Mucosa of descending colon (tissue), 3 donors: ENCODE data around the gene POLR2A. TPM values are rescaled to one million over a fixed set of nuclear protein-coding genes. Genes with fewer than 3 reads are reported as not detected.
"Not testable (repeated sequence)": the region's sequence is repeated elsewhere in the genome, so short reads cannot be mapped to it uniquely, and the experiment has no call there.

Experiments used
- ATAC-seq: fragments of 200-7000 bp; cut with Tn5 transposase; one replicate; pipeline ENCODE4 v1.9.1; 2020; ENCODE audit warnings: mild to moderate bottlenecking, moderate library complexity
- DNase-seq, 3 donors: peaks; one replicate each; pipeline ENCODE4 v3.0.0-alpha.2; 2020
- H3K36me3 ChIP-seq: fragments of 200-600 bp; one replicate; pipeline ENCODE4 v1.8.0; 2021; ENCODE audit warnings: low read depth, mild to moderate bottlenecking
- H3K4me1 ChIP-seq: fragments of 200-600 bp; one replicate; pipeline ENCODE4 v1.8.0; 2021; ENCODE audit warnings: low read depth, mild to moderate bottlenecking
- H3K4me3 ChIP-seq: fragments of 200-600 bp; one replicate; pipeline ENCODE4 v1.8.0; 2021; ENCODE audit warnings: mild to moderate bottlenecking
- H3K9me3 ChIP-seq: fragments of 200-600 bp; one replicate; pipeline ENCODE4 v1.8.0; 2021; ENCODE audit warnings: mild to moderate bottlenecking
- intact Hi-C, 2 donors: fragments of 100-400 bp; cut with DNase I in 1 of 2; cut with micrococcal nuclease in 1 of 2; formaldehyde crosslinking; loops; one replicate each; pipeline versions ENCODE4 v1.11.0 to v1.11.1; 2022; cut with DNase I, micrococcal nuclease
- total RNA-seq, 3 donors: library from RNA; stranded (reverse); fragmentation: NEBNext Ultra II Directional in 2 of 3; extraction: Animal tissue kit (Norgen Biotek cat#: 25700) in 2 of 3; gene quantifications; one replicate each; pipeline versions ENCODE4 v1.2.1 to v1.2.4, GENCODE V29; 2021 to 2023
- TF ChIP-seq, protein P1 (sequence below): fragments of 200-600 bp; IDR thresholded peaks from one replicate; pipeline ENCODE4 v1.8.0; 2022; ENCODE audit warnings: antibody characterized with exemption, mild to moderate bottlenecking
- donor health status: DM: no; HTN: no; CAD: no; lungs with moderate emphysema.
- donor health status: DM: no; HTN: no; CAD: no.
- donor health status: DM: no; HTN: yes; CAD: no.

The POLR2A gene
- total RNA-seq, 3 donors from 2014 or later: 101 to 124 (median 118) TPM

DNA sequence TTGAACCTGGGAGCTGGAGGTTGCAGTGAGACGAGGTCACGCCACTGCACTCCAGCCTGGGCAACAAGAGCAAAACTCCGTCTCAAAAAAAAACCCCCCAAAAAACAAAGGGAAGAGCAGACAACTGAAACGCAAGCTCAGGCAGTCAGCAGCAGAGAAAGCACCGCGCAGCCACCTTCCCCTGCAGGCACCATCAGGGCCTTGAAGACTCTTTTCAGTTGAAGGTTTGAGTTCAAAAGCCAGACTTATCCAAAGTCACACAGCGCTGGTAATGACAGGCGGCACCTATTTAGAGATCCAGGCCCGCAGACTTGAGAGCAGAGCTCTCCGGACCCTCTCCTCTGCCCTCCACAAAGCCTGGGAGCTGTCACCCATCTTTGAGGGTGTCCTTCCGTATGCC is 15.9 kb upstream of the POLR2A start:
- Histone ChIP-seq H3K4me3 (no peak overlapping the region), H3K36me3 (no peaks in the 10 kb centered on the region), H3K9me3 (no peaks in the 10 kb centered on the region), H3K4me1 (peaks cover 6% of the 10 kb centered on the region)
- DNase-seq: no peak
- TF ChIP-seq, protein P1, sequence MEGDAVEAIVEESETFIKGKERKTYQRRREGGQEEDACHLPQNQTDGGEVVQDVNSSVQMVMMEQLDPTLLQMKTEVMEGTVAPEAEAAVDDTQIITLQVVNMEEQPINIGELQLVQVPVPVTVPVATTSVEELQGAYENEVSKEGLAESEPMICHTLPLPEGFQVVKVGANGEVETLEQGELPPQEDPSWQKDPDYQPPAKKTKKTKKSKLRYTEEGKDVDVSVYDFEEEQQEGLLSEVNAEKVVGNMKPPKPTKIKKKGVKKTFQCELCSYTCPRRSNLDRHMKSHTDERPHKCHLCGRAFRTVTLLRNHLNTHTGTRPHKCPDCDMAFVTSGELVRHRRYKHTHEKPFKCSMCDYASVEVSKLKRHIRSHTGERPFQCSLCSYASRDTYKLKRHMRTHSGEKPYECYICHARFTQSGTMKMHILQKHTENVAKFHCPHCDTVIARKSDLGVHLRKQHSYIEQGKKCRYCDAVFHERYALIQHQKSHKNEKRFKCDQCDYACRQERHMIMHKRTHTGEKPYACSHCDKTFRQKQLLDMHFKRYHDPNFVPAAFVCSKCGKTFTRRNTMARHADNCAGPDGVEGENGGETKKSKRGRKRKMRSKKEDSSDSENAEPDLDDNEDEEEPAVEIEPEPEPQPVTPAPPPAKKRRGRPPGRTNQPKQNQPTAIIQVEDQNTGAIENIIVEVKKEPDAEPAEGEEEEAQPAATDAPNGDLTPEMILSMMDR: no peak
- intact Hi-C loops: no loop called here
- ATAC-seq: no peak

GRCh38 chr17:7468804-7469389 is 15.3 kb upstream of the POLR2A start:
- H3K36me3 ChIP-seq: no peaks in the 10 kb centered on the region
- no peak for DNase-seq
- intact Hi-C loops: no loop called here
- H3K4me1 ChIP-seq: peaks cover 6% of the 10 kb centered on the region
- no peak for ATAC-seq
- H3K9me3 ChIP-seq: no peaks in the 10 kb centered on the region
- no peak overlapping the region for H3K4me3 ChIP-seq
- TF ChIP-seq, protein P1: no peak

DNA sequence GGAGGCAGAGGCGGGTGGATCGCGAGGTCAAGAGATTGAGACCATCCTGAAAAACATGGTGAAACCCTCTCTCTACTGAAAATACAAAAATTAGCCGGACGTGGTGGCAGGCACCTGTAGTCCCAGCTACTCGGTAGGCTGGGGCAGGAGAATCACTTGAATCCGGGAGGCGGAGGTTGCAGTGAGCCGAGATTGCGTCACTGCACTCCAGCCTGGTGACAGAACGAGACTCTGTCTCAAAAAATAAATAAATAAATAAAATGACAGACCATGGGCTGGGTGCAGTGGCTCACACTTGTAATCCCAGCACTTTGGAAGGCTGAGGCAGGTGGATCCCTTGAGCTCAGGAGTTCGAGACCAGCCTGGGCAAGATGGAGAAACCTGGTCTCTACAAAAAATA is 14.3 kb upstream of the POLR2A start:
- intact Hi-C loops, H3K4me3 ChIP-seq, H3K36me3 ChIP-seq, H3K4me1 ChIP-seq, ATAC-seq, H3K9me3 ChIP-seq: not testable (repeated sequence)
- DNase-seq: peak in 1 of 3 donors; percentile 21

GRCh38 chr17:7470457-7470973 is 13.7 kb upstream of the POLR2A start:
- peak in 2 of 3 donors; percentile 3 to 8 for DNase-seq
- H3K4me3 ChIP-seq, H3K4me1 ChIP-seq, H3K36me3 ChIP-seq, ATAC-seq, intact Hi-C loops, H3K9me3 ChIP-seq: not testable (repeated sequence)

GRCh38 chr17:7471729-7472128 is 12.4 kb upstream of the POLR2A start:
- no peak for ATAC-seq
- TF ChIP-seq, protein P1: no peak
- intact Hi-C loops: no loop called here
- peaks cover 5% of the 10 kb centered on the region for H3K4me1 ChIP-seq
- no peak overlapping the region for H3K4me3 ChIP-seq
- H3K9me3 ChIP-seq: no peaks in the 10 kb centered on the region
- DNase-seq: peak in 1 of 3 donors; percentile 9
- H3K36me3 ChIP-seq: no peaks in the 10 kb centered on the region

DNA sequence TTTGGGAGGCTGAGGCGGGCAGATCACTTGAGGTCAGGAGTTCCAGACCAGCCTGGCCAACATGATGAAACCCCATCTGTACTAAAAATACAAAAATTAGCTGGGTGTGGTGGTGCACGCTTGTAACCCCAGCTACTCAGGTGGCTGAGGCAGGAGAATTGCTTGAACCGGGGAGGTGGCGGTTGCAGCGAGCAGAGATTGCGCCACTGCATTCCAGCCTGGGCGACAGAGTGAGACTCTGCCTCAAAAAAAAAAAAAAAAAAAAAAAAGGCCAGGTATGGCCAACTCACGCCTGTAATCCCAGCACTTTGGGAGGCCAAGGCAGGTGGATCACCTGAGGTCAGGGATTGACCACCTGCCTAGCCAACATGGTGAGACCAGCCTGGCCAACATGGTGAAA is 9.4 kb upstream of the POLR2A start:
- H3K9me3 ChIP-seq, ATAC-seq, H3K4me1 ChIP-seq, intact Hi-C loops, H3K36me3 ChIP-seq, H3K4me3 ChIP-seq: not testable (repeated sequence)
- DNase-seq: peak in 2 of 3 donors; percentile 7 to 16

- no peak for ATAC-seq
- Histone ChIP-seq H3K4me3 (no peak overlapping the region), H3K4me1 (peaks cover 10% of the 10 kb centered on the region), H3K36me3 (no peaks in the 10 kb centered on the region), H3K9me3 (no peaks in the 10 kb centered on the region)
- intact Hi-C loops: no loop called here
- peak in 2 of 3 donors; percentile 38 to 55 for DNase-seq
- TF ChIP-seq, protein P1: no peak
These were observed 8.3 kb upstream of the POLR2A start for GRCh38 chr17:7475764-7476422.
